Spleen (tissue), 11 donors: Measurements from ENCODE around the gene CFAP43. TPM values are rescaled to one million over a fixed set of nuclear protein-coding genes. Genes with fewer than 3 reads are reported as not detected.

Source experiments
- DNase-seq: peaks from one replicate; pipeline ENCODE4 v3.0.0-alpha.2; 2020
- H3K27ac ChIP-seq, 8 donors: fragments of 200-600 bp; sonication (generic) in 7 of 8; 1 replicate in 4 of 8; 2 replicates in 4 of 8; pipeline versions ENCODE4 v1.5.0 to v1.8.0; 2016 to 2021; ENCODE audit warnings: inconsistent platforms in 4 of 8, mild to moderate bottlenecking in 4 of 8, moderate library complexity in 1 of 8
- H3K27me3 ChIP-seq, 7 donors: fragments of 200-600 bp; sonication (generic) in 6 of 7; replicated peaks in 1 of 7; 1 replicate in 4 of 7; 2 replicates in 3 of 7; pipeline versions ENCODE4 v1.5.0 to v1.8.0; 2016 to 2021; ENCODE audit warnings: inconsistent platforms in 3 of 7, mild to moderate bottlenecking in 1 of 7
- H3K36me3 ChIP-seq, 6 donors: fragments of 200-600 bp; sonication (generic) in 5 of 6; 1 replicate in 4 of 6; 2 replicates in 2 of 6; pipeline versions ENCODE4 v1.5.0 to v1.8.0; 2016 to 2021; ENCODE audit warnings: inconsistent platforms in 2 of 6
- H3K4me1 ChIP-seq, 6 donors: fragments of 200-600 bp; sonication (generic) in 5 of 6; 1 replicate in 3 of 6; 2 replicates in 3 of 6; pipeline versions ENCODE4 v1.5.0 to v1.8.0; 2016 to 2021; ENCODE audit warnings: inconsistent platforms in 3 of 6
- H3K4me3 ChIP-seq, 8 donors: fragments of 200-600 bp; sonication (generic) in 7 of 8; 1 replicate in 4 of 8; 2 replicates in 4 of 8; pipeline versions ENCODE4 v1.5.0 to v1.8.0; 2016 to 2021; ENCODE audit warnings: inconsistent platforms in 4 of 8, mild to moderate bottlenecking in 4 of 8, moderate library complexity in 2 of 8
- H3K9me3 ChIP-seq, 8 donors: fragments of 200-600 bp; sonication (generic) in 7 of 8; 1 replicate in 4 of 8; 2 replicates in 4 of 8; pipeline versions ENCODE4 v1.5.0 to v1.8.0; 2016 to 2021; ENCODE audit warnings: inconsistent platforms in 4 of 8
- POLR2A ChIP-seq, 3 donors: fragments of 450-650 bp; IDR thresholded peaks; one replicate each; pipeline ENCODE4 v1.5.1; 2017; ENCODE audit warnings: antibody characterized with exemption in 3 of 3, mild to moderate bottlenecking in 1 of 3
- POLR2AphosphoS5 ChIP-seq, 3 donors: sonication (generic); formaldehyde crosslinking; IDR thresholded peaks; one replicate each; pipeline ENCODE4 v1.5.1; 2017; ENCODE audit warnings: antibody characterized with exemption in 3 of 3
- WGBS, 5 donors: extraction: QIAGEN DNeasy Blood & Tissue Kit in 3 of 5; methylation state at CpG; one replicate each; pipeline versions ENCODE4 v1.1.5 to v1.1.7; 2013 to 2018; 5-methylcytosine and 5-hydroxymethylcytosine counted together
- intact Hi-C: fragments of 100-400 bp; cut with DNase I; formaldehyde crosslinking; loops from one replicate; pipeline ENCODE4 v1.15.0; 2023; ENCODE audit warnings: low total_unique reads
- polyA plus RNA-seq, 3 donors: library from polyadenylated mRNA; stranded (reverse); fragments of 200-250 nt; gene quantifications; one replicate each; pipeline ENCODE4 v1.2.1, GENCODE V29; 2013
- total RNA-seq, 7 donors: library from RNA; depleted of rRNA in 3 of 7; stranded (reverse); fragments of >200 nt in 3 of 7; fragmentation: NEBNext Ultra II Directional in 4 of 7; extraction: Animal tissue kit (Norgen Biotek cat#: 25700) in 4 of 7; gene quantifications; one replicate each; pipeline versions ENCODE4 v1.1.0 to v1.2.1, GENCODE V29; 2016 to 2021
- TF ChIP-seq, protein P1 (sequence below), 11 experiments: fragments of 200-600 bp in 7 of 11; fragments of 450-650 bp in 4 of 11; sonication (generic) in 4 of 11; IDR thresholded peaks in 8 of 11; conservative IDR thresholded peaks in 3 of 11; 1 replicate in 7 of 11; 2 replicates in 4 of 11; pipeline versions ENCODE4 v1.4.0 to v1.8.0; 2016 to 2021; ENCODE audit warnings: antibody characterized with exemption in 11 of 11, inconsistent platforms in 4 of 11, mild to moderate bottlenecking in 1 of 11
- donor health status: healthy with polysubstance abuse.
- donor health status: DM: no; HTN: no; CAD: no; lungs with moderate emphysema.
- donor health status: DM: no; HTN: no; CAD: no.
- donor health status: Bipolar disorder and iron deficiency.
- donor health status: healthy.
- donor health status: DM: no; HTN: no; CAD: no.
- donor health status: DM: yes; HTN: yes; CAD: no.

The CFAP43 gene
- total and polyA plus RNA-seq, 10 donors, result 0.13 to 1.1 (median 0.25) TPM; not detected in 1

DNA sequence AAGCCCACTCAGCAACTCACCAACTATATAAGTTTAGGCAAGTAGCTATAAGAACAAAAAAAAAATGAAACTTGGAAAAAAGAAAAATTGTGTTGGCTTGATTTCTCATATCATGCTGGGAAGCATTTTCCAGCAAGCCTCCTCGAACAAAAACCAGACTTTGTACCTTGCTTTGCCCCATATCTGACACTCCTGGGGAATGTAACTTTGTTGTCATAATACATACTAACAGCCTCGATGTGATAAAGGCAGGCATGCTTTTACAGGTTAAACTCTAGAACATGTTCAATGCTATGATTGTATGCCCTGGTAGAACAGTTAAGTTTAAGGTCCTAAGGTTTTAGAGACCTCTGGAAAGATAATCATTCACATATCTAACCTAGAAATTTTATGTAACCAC, 11.6 kb downstream of the CFAP43 start:
- TF ChIP-seq, protein P1, sequence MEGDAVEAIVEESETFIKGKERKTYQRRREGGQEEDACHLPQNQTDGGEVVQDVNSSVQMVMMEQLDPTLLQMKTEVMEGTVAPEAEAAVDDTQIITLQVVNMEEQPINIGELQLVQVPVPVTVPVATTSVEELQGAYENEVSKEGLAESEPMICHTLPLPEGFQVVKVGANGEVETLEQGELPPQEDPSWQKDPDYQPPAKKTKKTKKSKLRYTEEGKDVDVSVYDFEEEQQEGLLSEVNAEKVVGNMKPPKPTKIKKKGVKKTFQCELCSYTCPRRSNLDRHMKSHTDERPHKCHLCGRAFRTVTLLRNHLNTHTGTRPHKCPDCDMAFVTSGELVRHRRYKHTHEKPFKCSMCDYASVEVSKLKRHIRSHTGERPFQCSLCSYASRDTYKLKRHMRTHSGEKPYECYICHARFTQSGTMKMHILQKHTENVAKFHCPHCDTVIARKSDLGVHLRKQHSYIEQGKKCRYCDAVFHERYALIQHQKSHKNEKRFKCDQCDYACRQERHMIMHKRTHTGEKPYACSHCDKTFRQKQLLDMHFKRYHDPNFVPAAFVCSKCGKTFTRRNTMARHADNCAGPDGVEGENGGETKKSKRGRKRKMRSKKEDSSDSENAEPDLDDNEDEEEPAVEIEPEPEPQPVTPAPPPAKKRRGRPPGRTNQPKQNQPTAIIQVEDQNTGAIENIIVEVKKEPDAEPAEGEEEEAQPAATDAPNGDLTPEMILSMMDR (IDR thresholded peaks at IDR 0.05 in 8 of 11, conservative IDR thresholded peaks at IDR 0.05 in 3 of 11), result no peak
- TF ChIP-seq POLR2A (IDR thresholded peaks at IDR 0.05) (no peak), POLR2AphosphoS5 (IDR thresholded peaks at IDR 0.05) (no peak)
- Histone ChIP-seq H3K27ac (no peak overlapping the region), H3K36me3 (no peaks in the 10 kb centered on the region), H3K4me1 (no peaks in the 10 kb centered on the region), H3K4me3 (no peak overlapping the region), H3K27me3 (peaks cover 0 to 31% (median 0%) of the 10 kb centered on the region in 7 donors), H3K9me3 (no peaks in the 10 kb centered on the region)
- intact Hi-C loops, result no loop called here
- WGBS, 5 donors, result 76 to 94% (median 80%) methylated on average over 2 of the region's 2 CpGs
- no peak for DNase-seq

DNA sequence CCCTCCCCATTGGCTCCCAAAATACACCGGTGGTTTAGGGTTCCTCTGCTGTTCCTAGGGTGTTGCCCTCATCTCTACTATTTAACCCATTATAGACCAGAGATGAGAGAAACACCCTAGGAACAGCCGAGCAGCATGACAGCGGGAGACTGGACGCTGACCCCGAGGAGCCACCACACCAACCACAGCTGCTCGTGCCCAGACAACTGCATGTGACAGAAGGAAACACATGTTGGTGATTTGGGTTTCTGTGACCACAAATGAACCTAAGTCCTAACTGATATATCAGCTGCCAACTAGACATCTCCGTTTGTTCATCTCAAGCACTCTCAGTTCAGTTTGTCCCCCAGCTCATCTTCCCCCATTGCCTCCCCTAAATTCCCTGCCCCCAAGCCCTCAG, 13.4 kb downstream of the CFAP43 start:
- H3K4me3 ChIP-seq, result no peak overlapping the region
- no peaks in the 10 kb centered on the region for H3K9me3 ChIP-seq
- H3K27me3 ChIP-seq, result peaks cover 0 to 40% (median 0%) of the 10 kb centered on the region in 7 donors
- H3K27ac ChIP-seq, result no peak overlapping the region
- no peak for TF ChIP-seq POLR2A (IDR thresholded peaks at IDR 0.05)
- no peak for TF ChIP-seq POLR2AphosphoS5 (IDR thresholded peaks at IDR 0.05)
- TF ChIP-seq, protein P1 (IDR thresholded peaks at IDR 0.05 in 8 of 11, conservative IDR thresholded peaks at IDR 0.05 in 3 of 11), result no peak
- no peaks in the 10 kb centered on the region for H3K36me3 ChIP-seq
- no peak for DNase-seq
- 16 to 37% (median 20%) methylated on average over 6 to 7 of the region's 7 CpGs for WGBS, 5 donors
- intact Hi-C loops, result no loop called here
- no peaks in the 10 kb centered on the region for H3K4me1 ChIP-seq

DNA sequence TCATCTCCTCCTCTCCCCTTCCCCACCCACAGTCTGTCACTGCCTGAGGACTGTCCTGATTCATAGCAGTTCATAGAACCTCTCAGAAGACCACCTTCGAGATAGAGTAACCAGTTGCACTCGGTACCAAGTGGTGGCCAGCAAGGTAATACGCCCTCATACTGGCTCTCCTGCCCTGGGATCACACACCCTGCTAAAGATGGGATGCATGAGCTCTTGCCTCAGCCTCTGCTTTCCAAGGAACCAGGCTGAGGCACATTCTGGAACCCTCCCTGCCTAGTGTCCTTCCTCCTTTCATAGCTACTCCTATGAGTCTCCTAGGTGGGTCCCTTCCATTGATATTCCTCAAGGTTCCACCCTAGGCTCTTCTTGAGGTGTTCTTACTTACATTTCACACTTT, 15.5 kb downstream of the CFAP43 start:
- no peaks in the 10 kb centered on the region for H3K4me1 ChIP-seq
- no peaks in the 10 kb centered on the region for H3K9me3 ChIP-seq
- H3K27me3 ChIP-seq, result peaks cover 0 to 40% (median 0%) of the 10 kb centered on the region in 7 donors
- intact Hi-C loops, result no loop called here
- H3K4me3 ChIP-seq, result no peak overlapping the region
- DNase-seq, result no peak
- H3K27ac ChIP-seq, result no peak overlapping the region
- H3K36me3 ChIP-seq, result no peaks in the 10 kb centered on the region
- 73 to 96% (median 93%) methylated on average over 3 of the region's 3 CpGs for WGBS, 5 donors
- TF ChIP-seq POLR2AphosphoS5 (IDR thresholded peaks at IDR 0.05) (no peak), POLR2A (IDR thresholded peaks at IDR 0.05) (no peak)
- TF ChIP-seq, protein P1 (IDR thresholded peaks at IDR 0.05 in 8 of 11, conservative IDR thresholded peaks at IDR 0.05 in 3 of 11), result no peak

DNA sequence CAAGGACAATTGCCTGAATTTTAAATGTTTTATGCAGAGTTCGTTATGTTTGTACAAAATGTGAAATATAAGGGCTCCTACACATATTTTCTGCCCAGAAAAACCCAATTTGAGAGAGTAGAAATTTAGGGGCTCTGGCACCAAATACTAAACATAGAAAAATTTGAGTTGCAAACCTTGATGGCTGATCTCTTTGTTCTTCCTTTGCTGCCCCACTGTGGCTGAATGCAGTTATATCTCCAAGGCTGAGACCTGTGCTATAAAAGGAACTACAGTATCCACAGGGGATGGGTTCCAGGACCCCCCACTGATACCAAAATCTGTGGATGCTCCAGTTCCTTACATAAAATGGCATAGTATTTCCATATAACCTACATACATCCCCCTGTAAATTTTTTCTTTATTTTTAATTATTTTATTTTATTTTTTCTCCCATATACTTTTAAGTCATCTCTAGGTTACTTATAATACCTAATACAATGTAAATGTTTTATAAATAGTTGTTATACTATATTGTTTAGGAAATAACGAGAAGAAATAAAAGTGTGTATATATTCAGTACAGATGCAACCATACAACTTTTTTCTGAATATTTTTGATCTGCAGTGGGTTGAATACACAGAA, 22.5 kb downstream of the CFAP43 start:
- Histone ChIP-seq H3K27ac (no peak overlapping the region), H3K4me1 (no peaks in the 10 kb centered on the region), H3K9me3 (no peaks in the 10 kb centered on the region), H3K36me3 (no peaks in the 10 kb centered on the region), H3K27me3 (peaks cover 0 to 1% (median 0%) of the 10 kb centered on the region in 7 donors), H3K4me3 (no peak overlapping the region)
- WGBS, 5 donors, result 32 to 44% (median 39%) methylated on average over 2 of the region's 2 CpGs
- TF ChIP-seq POLR2A (IDR thresholded peaks at IDR 0.05) (no peak), POLR2AphosphoS5 (IDR thresholded peaks at IDR 0.05) (no peak)
- TF ChIP-seq, protein P1 (IDR thresholded peaks at IDR 0.05 in 8 of 11, conservative IDR thresholded peaks at IDR 0.05 in 3 of 11), result peak in 9 of 11 experiments; percentile 8 to 67 (median 50)
- intact Hi-C loops, result loop anchor here (2.0 kb wide), 1 partner anchor 321 kb away; no protein-coding TSS in a partner anchor
- no peak for DNase-seq
